WERI-Rb-1 (cell line): ENCODE measurements around the gene BOK.

Source experiments
- DNase-seq: peaks from one replicate; pipeline ENCODE4 v3.0.0-alpha.2; 2020
- H3K27ac ChIP-seq: fragments of 250-450 bp; sonication (Bioruptor Pico); 2 replicates; pipeline ENCODE4 v1.5.1; 2020; ENCODE audit warnings: mild to moderate bottlenecking, moderate library complexity
- H3K27me3 ChIP-seq: fragments of 250-450 bp; sonication (Bioruptor Pico); 2 replicates; pipeline ENCODE4 v1.5.1; 2021; ENCODE audit warnings: mild to moderate bottlenecking, low read depth, moderate library complexity; ENCODE audit not compliant: insufficient read depth, severe bottlenecking
- H3K36me3 ChIP-seq: fragments of 250-450 bp; sonication (Bioruptor Pico); 2 replicates; pipeline ENCODE4 v1.5.1; 2020; ENCODE audit warnings: mild to moderate bottlenecking, moderate library complexity
- H3K4me3 ChIP-seq: 2 replicates; pipeline ENCODE4 v1.5.1; 2011; ENCODE audit warnings: low read depth, mild to moderate bottlenecking, control low read depth, low read length
- H3K9me3 ChIP-seq: fragments of 250-450 bp; sonication (Bioruptor Pico); 2 replicates; pipeline ENCODE4 v1.5.1; 2021; ENCODE audit warnings: mild to moderate bottlenecking, moderate library complexity; ENCODE audit not compliant: severe bottlenecking
- CTCF ChIP-seq: IDR thresholded peaks from 2 replicates; pipeline ENCODE4 v1.5.1; 2011; ENCODE audit warnings: low read depth, mild to moderate bottlenecking, control low read depth, inconsistent platforms, low read length

Gene BOK

GRCh38 chr2:241558532-241559322, at the start of gene BOK:
Gene BOK (plus strand): TSS chr2:241558745. CDS start chr2:241559484, 739 bp downstream.
- H3K4me3 ChIP-seq = peak within 1 kb of the TSS; percentile 68
- TF ChIP-seq CTCF = no peak
- H3K27me3 ChIP-seq = no peaks in the 10 kb centered on the region
- peak; percentile 86 for DNase-seq
- H3K36me3 ChIP-seq = peaks cover 12% of the 10 kb centered on the region
- H3K9me3 ChIP-seq = peaks cover 6% of the 10 kb centered on the region
- H3K27ac ChIP-seq = peak within 1 kb of the TSS; percentile 79

GRCh38 chr2:241509155-241509784, 49.3 kb upstream of the BOK start:
- Histone ChIP-seq H3K4me3 (peak overlapping the region; percentile 90), H3K9me3 (peaks cover 4% of the 10 kb centered on the region), H3K36me3 (peaks cover 22% of the 10 kb centered on the region), H3K27ac (peak overlapping the region; percentile 99), H3K27me3 (no peaks in the 10 kb centered on the region)
- TF ChIP-seq CTCF = no peak
- DNase-seq = no peak

- DNase-seq = no peak
- Histone ChIP-seq H3K36me3 (peaks cover 10% of the 10 kb centered on the region), H3K27me3 (no peaks in the 10 kb centered on the region)
Observed at GRCh38 chr2:241511091-241511741, 47.3 kb upstream of the BOK start.

GRCh38 chr2:241514553-241514952, 44.0 kb upstream of the BOK start:
- Histone ChIP-seq H3K27me3 (no peaks in the 10 kb centered on the region), H3K36me3 (no peaks in the 10 kb centered on the region), H3K9me3 (no peaks in the 10 kb centered on the region), H3K27ac (no peak overlapping the region), H3K4me3 (no peak overlapping the region)
- DNase-seq = no peak
- TF ChIP-seq CTCF = no peak

More at GRCh38 chr2:241511091-241511741, 47.3 kb upstream of the BOK start:
- no peak for TF ChIP-seq CTCF
- peaks cover 4% of the 10 kb centered on the region for H3K9me3 ChIP-seq
- H3K4me3 ChIP-seq = no peak overlapping the region
- H3K27ac ChIP-seq = no peak overlapping the region

GRCh38 chr2:241514986-241515737, 43.4 kb upstream of the BOK start:
- H3K27ac ChIP-seq = no peak overlapping the region
- no peaks in the 10 kb centered on the region for H3K27me3 ChIP-seq
- no peak for TF ChIP-seq CTCF
- no peaks in the 10 kb centered on the region for H3K36me3 ChIP-seq
- no peak overlapping the region for H3K4me3 ChIP-seq
- no peaks in the 10 kb centered on the region for H3K9me3 ChIP-seq
- DNase-seq = no peak
